Endothelial cell of umbilical vein (primary cell): ENCODE measurements around the gene OSGIN1.

ENCODE experiments used
- CTCF ChIP-seq, 2 donors: IDR thresholded peaks; 1 replicate in 1 of 2; 2 replicates in 1 of 2; pipeline ENCODE4 v1.5.1; 2011; ENCODE audit warnings: low read length in 2 of 2, mild to moderate bottlenecking in 2 of 2, moderate library complexity in 2 of 2, control low read depth in 1 of 2, inconsistent platforms in 1 of 2, low read depth in 1 of 2; ENCODE audit not compliant: insufficient read depth in 1 of 2; ENCODE audit errors: extremely low read depth in 1 of 2
- POLR2AphosphoS5 ChIP-seq: IDR thresholded peaks from 2 replicates; pipeline ENCODE4 v1.6.1; 2012; ENCODE audit warnings: low read depth, mild to moderate bottlenecking, control low read depth, low read length, moderate library complexity; ENCODE audit not compliant: insufficient read depth

GRCh38 chr16:83983491-83983890 is 30.5 kb downstream of the OSGIN1 start:
- TF ChIP-seq CTCF (IDR thresholded peaks at IDR 0.05; ENCODE audit: extremely low read depth in 1 of 2, insufficient read depth in 1 of 2, low read depth in 1 of 2, low read length in 2 of 2) (no peak), POLR2AphosphoS5 (no peak)
